Neural cell (in vitro differentiated cells): ENCODE measurements around the gene LSM10. TPM values are rescaled to one million over a fixed set of nuclear protein-coding genes. Genes with fewer than 3 reads are reported as not detected.

Experiments used
- H2AFZ ChIP-seq: fragments of 200-600, 300-800 bp; sonication (generic), shearing (Covaris generic); 2 replicates; pipeline ENCODE4 v1.6.0; 2014; ENCODE audit warnings: low read depth, mild to moderate bottlenecking, antibody characterized with exemption, low read length, moderate library complexity
- H3F3A ChIP-seq: fragments of 200-600 bp; shearing (Covaris generic); 2 replicates; pipeline ENCODE4 v1.6.1; 2016; ENCODE audit warnings: mild to moderate bottlenecking, moderate library complexity, mixed read lengths, antibody characterized with exemption, low read length; ENCODE audit not compliant: insufficient read depth, poor library complexity, severe bottlenecking
- H3K27ac ChIP-seq: fragments of 200-600, 300-800 bp; sonication (generic), shearing (Covaris generic); 2 replicates; pipeline ENCODE4 v1.5.1; 2014; ENCODE audit warnings: mild to moderate bottlenecking, low read length, moderate library complexity
- H3K27me3 ChIP-seq: fragments of 300-800, 200-600 bp; sonication (generic), shearing (Covaris generic); 2 replicates; pipeline ENCODE4 v1.6.0; 2014; ENCODE audit warnings: mild to moderate bottlenecking, low read depth, low read length, moderate library complexity; ENCODE audit not compliant: insufficient read depth
- H3K36me3 ChIP-seq: fragments of 300-800, 200-600 bp; sonication (generic), shearing (Covaris generic); 2 replicates; pipeline ENCODE4 v1.5.1; 2014; ENCODE audit warnings: mild to moderate bottlenecking, antibody characterized with exemption, low read length, moderate library complexity; ENCODE audit not compliant: insufficient read depth
- H3K4me2 ChIP-seq: fragments of 300-800, 200-600 bp; sonication (generic), shearing (Covaris generic); 2 replicates; pipeline ENCODE4 v1.6.0; 2014; ENCODE audit warnings: mild to moderate bottlenecking, low read length
- H3K4me3 ChIP-seq: fragments of 300-800, 200-600 bp; sonication (generic), shearing (Covaris generic); 2 replicates; pipeline ENCODE4 v1.5.1; 2014; ENCODE audit warnings: mild to moderate bottlenecking, low read length, moderate library complexity
- H3K79me2 ChIP-seq: fragments of 200-600 bp; shearing (Covaris generic); replicated peaks from 2 replicates; pipeline ENCODE4 v1.6.0; 2014; ENCODE audit warnings: mild to moderate bottlenecking, low read length, moderate library complexity; ENCODE audit not compliant: insufficient read depth
- H3K9ac ChIP-seq: fragments of 300-800, 200-600 bp; sonication (generic), shearing (Covaris generic); 2 replicates; pipeline ENCODE4 v1.6.1; 2016; ENCODE audit warnings: mild to moderate bottlenecking, low read length, mixed read lengths
- H3K9me2 ChIP-seq: fragments of 200-600 bp; shearing (Covaris generic); 2 replicates; pipeline ENCODE4 v1.6.1; 2016; ENCODE audit warnings: mild to moderate bottlenecking, low read length, mixed read lengths; ENCODE audit not compliant: insufficient read depth
- H3K9me3 ChIP-seq: fragments of 200-600, 300-800 bp; sonication (generic), shearing (Covaris generic); 2 replicates; pipeline ENCODE4 v1.6.1; 2016; ENCODE audit warnings: mild to moderate bottlenecking, mixed run types, low read length, moderate library complexity, mixed read lengths
- H4K20me1 ChIP-seq: fragments of 200-600 bp; shearing (Covaris generic); 2 replicates; pipeline ENCODE4 v1.6.1; 2016; ENCODE audit warnings: mild to moderate bottlenecking, mixed run types; ENCODE audit not compliant: insufficient read depth
- CTCF ChIP-seq: fragments of 450-650 bp; IDR thresholded peaks from 2 replicates; pipeline ENCODE4 v1.5.1; 2014; ENCODE audit warnings: antibody characterized with exemption, mild to moderate bottlenecking, moderate library complexity; ENCODE audit not compliant: poor library complexity, severe bottlenecking
- EP300 ChIP-seq: fragments of 450-650 bp; conservative IDR thresholded peaks from 2 replicates; pipeline ENCODE4 v1.6.1; 2014; ENCODE audit warnings: antibody characterized with exemption, mild to moderate bottlenecking, moderate library complexity; ENCODE audit not compliant: poor library complexity, severe bottlenecking
- EZH2 ChIP-seq: fragments of 200-600, 300-800 bp; shearing (Covaris generic), sonication (generic); IDR thresholded peaks from 2 replicates; pipeline ENCODE4 v1.6.1; 2014; ENCODE audit warnings: antibody characterized with exemption, low read length, borderline replicate concordance, mild to moderate bottlenecking; ENCODE audit not compliant: insufficient read depth, poor library complexity, severe bottlenecking
- MXI1 ChIP-seq: fragments of 450-650 bp; conservative IDR thresholded peaks from 2 replicates; pipeline ENCODE4 v1.6.1; 2014; ENCODE audit warnings: antibody characterized with exemption, mild to moderate bottlenecking; ENCODE audit not compliant: poor library complexity, severe bottlenecking
- POLR2AphosphoS5 ChIP-seq: IDR thresholded peaks from 2 replicates; pipeline ENCODE4 v1.6.1; 2012
- RAD21 ChIP-seq: fragments of 450-650 bp; conservative IDR thresholded peaks from 2 replicates; pipeline ENCODE4 v1.6.1; 2014; ENCODE audit warnings: antibody characterized with exemption, mild to moderate bottlenecking, moderate library complexity
- REST ChIP-seq: IDR thresholded peaks from 2 replicates; pipeline ENCODE4 v1.6.1; 2012; ENCODE audit warnings: borderline replicate concordance
- SMC3 ChIP-seq: fragments of 450-650 bp; conservative IDR thresholded peaks from 2 replicates; pipeline ENCODE4 v1.6.1; 2014; ENCODE audit warnings: antibody characterized with exemption, mild to moderate bottlenecking, moderate library complexity; ENCODE audit not compliant: poor library complexity
- TAF1 ChIP-seq: IDR thresholded peaks from 2 replicates; pipeline ENCODE4 v1.6.1; 2012; ENCODE audit warnings: low read depth
- polyA plus RNA-seq: library from polyadenylated mRNA; depleted of rRNA; stranded (reverse); fragments of >200 nt; gene quantifications from 2 replicates; pipeline ENCODE4 v1.2.3, GENCODE V29; 2014

Gene LSM10
- polyA plus RNA-seq, 1 donor from 2014 or later = 1.3 TPM

- Histone ChIP-seq H3K27me3 (no peaks in the 10 kb centered on the region), H3K9ac (no peak overlapping the region), H2AFZ (no peak overlapping the region), H3K4me2 (no peak overlapping the region), H3K9me3 (no peaks in the 10 kb centered on the region), H3K9me2 (no peaks in the 10 kb centered on the region), H4K20me1 (peaks cover 2% of the 10 kb centered on the region), H3K27ac (no peak overlapping the region), H3K4me3 (no peak overlapping the region), H3F3A (no peaks in the 10 kb centered on the region), H3K36me3 (no peaks in the 10 kb centered on the region), H3K79me2 (peaks cover 30% of the 10 kb centered on the region)
- TF ChIP-seq EZH2 (no peak), REST (no peak), TAF1 (no peak), POLR2AphosphoS5 (no peak), RAD21 (no peak), EP300 (no peak), MXI1 (no peak), CTCF (no peak), SMC3 (no peak)
Measured at GRCh38 chr1:36381405-36381804, 16.3 kb downstream of the LSM10 start.

GRCh38 chr1:36380782-36381181 lies 16.9 kb downstream of the LSM10 start:
- peaks cover 2% of the 10 kb centered on the region for H4K20me1 ChIP-seq
- H3K36me3 ChIP-seq = no peaks in the 10 kb centered on the region
- no peak overlapping the region for H3K4me2 ChIP-seq

More at GRCh38 chr1:36380782-36381181, 16.9 kb downstream of the LSM10 start:
- no peaks in the 10 kb centered on the region for H3K9me3 ChIP-seq
- TF ChIP-seq TAF1 (no peak), MXI1 (no peak), CTCF (no peak), POLR2AphosphoS5 (no peak), EP300 (no peak), RAD21 (no peak)
- H3F3A ChIP-seq = no peaks in the 10 kb centered on the region
- H2AFZ ChIP-seq = no peak overlapping the region
- H3K9ac ChIP-seq = no peak overlapping the region
- H3K27ac ChIP-seq = no peak overlapping the region
- no peak overlapping the region for H3K4me3 ChIP-seq
- no peaks in the 10 kb centered on the region for H3K9me2 ChIP-seq
- H3K79me2 ChIP-seq = peaks cover 30% of the 10 kb centered on the region
- H3K27me3 ChIP-seq = no peaks in the 10 kb centered on the region
